Nucleus accumbens (tissue), 56 donors: ENCODE results near the gene RPEL1.

ENCODE experiments used
- DNase-seq, 56 donors: peaks; one replicate each; lab custom pipeline; 2025; lab: John Stamatoyannopoulos, UW

Gene RPEL1

DNA sequence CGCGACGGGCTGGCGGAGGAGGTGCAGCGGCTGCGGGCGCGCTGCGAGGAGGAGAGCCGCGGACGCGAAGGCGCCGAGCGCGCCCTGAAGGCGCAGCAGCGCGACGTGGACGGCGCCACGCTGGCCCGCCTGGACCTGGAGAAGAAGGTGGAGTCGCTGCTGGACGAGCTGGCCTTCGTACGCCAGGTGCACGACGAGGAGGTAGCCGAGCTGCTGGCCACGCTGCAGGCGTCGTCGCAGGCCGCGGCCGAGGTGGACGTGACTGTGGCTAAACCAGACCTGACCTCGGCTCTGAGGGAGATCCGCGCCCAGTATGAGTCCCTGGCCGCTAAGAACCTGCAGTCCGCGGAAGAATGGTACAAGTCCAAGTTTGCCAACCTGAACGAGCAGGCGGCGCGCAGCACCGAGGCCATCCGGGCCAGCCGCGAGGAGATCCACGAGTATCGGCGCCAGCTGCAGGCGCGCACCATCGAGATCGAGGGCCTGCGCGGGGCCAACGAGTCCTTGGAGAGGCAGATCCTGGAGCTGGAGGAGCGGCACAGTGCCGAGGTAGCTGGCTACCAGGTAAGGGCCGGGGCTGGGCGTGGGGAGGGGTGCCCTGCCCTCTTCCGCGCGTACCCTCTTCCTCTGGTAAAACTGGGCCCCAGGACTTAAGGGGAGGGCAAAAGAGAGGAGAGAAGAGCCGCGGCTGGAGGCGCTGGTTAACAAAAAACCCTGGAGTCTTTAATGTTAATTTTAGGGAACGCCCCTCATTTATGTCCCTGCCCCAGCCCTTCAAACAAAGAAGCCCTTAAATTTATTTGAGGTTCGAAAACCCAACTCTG lies 32.2 kb downstream of the RPEL1 start:
- peak in 5 of 56 donors; percentile 7 to 26 (median 7) for DNase-seq

DNA sequence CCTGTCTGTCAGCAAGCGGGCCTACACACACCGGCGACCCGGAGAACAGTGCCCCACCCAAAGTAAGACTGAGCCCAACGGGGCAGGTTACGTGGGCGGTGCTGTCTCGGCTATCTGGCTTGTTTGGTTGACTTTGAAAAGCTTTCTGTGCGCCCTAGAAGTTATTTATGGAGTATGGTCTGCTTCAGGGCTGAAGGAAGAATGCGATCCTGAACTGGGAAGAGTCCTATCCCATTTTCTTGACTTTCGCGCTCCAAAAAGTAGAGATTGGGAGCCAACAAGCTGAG lies 32.8 kb downstream of the RPEL1 start:
- DNase-seq, result peak in 2 of 56 donors; percentile 5 to 22

DNA sequence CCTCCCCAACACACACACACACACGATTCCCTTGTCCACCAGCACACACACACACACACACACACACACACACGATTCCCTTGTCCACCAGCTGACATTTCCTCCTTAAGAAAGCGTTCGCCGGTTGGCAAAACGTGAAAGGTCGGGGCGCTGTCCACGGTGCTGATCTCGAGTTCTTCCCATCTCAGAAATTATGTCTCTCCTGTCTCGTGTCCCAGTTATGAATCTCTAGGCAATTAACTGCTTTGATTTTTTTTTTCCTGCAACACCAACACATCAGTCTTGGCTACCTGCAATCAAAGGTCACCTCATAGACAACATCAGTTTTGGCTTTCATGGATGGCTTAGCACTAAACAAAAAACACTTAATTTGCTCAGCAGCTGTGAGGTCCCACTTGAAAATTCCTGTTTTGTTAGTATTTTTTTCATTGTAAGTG lies 33.2 kb downstream of the RPEL1 start:
- peak in 8 of 56 donors; percentile 2 to 43 (median 6) for DNase-seq

DNA sequence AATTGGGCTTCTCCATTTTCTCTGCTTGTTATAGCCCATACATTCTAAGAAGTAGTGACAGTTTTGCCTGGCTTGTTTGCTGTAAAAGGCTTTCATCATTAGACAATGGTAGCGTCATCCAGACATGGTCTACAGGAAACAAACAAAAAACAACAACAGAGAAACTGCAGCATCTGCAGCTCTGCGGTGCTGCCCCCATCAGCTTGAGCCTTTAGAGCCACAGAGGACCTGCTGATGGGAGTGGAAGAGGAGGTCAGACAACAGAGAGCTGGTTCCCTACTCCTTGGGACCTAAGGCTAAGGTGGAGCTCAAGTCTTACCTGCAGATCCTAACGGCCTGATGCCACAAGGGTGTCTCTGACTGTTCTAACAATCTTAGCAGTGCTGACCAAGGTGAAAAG lies 34.3 kb downstream of the RPEL1 start:
- peak in 1 of 56 donors; percentile 5 for DNase-seq

DNA sequence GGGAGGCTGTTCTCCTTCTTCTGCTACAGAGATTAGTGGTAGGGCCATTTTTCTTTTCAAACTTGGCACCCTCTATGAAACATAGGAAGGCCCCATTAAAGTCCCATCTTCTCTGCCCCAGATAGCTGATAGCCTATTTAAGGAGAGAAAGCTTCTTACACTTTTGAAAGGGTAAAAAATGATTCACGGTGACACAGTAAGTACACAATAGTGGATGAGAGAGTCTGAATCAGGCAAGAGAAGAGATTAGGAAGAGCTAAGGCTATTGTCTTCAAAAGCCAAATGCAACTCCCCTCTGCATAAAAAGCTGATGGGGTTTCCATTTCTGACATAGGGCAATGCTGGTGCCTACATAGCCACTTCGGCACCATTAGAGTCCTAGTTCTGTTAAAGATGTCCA lies 34.8 kb downstream of the RPEL1 start:
- no peak for DNase-seq

DNA sequence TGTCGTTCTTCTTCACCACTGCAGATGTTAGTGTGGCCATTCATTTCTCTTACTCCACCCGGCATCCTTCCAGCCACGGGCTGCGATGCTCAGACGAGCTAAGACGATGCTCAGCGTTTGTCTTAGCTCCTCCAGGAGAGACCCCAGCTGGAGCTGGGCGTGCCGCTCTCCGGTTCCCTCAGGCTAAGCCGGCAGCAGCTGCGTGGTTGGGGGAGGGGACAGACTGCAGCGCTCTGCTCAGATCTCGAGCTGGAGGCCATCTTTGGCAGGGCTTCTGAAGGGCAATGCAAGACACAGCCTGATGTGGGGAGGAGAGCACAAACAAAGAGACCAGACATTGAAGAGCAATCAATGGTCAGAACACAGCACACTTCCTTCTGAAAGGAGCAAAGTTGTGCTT lies 36.1 kb downstream of the RPEL1 start:
- DNase-seq, result peak in 29 of 56 donors; percentile 5 to 67 (median 23)

DNA sequence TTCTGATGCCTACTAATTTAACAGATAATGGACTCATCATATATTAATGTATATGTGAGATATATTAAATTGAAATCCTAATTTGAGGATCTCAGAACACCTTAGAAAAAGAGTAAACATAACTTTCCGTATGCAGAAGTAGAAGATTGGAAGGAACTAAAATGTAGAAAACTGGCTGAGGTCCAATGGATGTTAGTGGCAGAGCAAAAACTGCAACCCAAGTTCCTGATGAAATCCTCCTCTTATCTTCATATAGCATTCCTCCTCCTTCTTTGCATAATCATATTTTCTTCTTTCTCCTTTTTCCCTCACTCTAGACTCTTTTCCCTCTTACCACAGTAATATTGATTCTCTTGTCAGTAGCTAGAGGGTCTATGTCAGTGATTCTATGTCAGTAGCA lies 37.3 kb downstream of the RPEL1 start:
- DNase-seq, result no peak

DNA sequence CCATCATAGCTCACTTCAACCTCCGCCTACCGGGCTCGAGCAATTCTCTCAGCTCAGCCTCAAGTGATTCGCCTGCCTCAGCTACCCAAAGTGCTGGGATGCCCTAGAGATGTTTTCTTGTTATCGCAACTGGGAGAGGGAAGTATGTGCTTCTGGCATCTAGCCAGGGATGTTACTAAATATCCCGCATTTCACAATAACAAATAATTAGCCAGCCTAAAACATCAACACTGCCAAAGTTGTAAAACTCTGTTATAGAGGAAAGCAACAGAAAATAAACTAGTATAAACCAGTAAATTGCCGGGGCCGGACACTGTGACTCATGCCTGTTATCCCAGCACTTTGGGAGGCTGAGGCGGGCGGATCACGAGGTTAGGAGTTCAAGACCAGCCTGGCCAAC lies 38.5 kb downstream of the RPEL1 start:
- no peak for DNase-seq

DNA sequence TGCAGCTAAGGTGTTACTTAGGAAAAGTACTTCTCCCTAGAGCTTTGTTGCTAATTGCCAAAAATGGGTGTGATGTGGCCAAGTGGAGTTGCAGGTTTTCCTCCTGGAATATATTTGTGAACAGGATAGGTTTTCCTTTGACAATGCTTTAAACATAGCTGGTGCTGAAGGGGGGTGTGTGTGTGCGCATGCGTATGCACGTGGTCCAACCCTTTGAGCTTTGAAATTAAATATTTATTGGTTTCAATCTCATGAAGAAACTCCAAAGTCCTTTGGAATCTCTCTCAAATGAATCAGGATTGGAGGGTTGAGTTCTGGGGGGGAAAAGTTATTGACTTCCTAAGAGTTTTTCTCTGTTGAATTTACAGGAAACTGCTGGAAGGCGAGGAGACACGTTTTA lies 42.3 kb downstream of the RPEL1 start:
- DNase-seq, result no peak

DNA sequence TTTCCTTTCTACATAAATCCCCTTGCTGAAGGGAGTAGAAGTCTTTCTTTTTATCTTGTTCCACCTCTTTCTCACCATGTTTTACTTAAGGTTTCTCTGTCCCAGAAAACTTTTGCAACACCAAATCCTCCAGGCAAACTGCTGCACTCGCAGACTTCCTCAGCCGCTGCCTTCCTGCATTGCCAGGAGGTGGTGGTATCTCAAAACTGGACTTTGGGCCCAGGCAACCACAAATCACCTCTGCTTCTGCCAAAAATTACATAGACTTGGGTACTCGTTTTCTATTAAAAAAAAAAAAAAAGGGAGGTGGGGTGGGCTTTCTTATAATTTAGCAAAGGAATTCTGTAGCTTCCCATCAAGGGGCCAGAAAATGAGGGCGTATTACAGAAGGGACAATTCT lies 45.9 kb downstream of the RPEL1 start:
- DNase-seq, result no peak

DNA sequence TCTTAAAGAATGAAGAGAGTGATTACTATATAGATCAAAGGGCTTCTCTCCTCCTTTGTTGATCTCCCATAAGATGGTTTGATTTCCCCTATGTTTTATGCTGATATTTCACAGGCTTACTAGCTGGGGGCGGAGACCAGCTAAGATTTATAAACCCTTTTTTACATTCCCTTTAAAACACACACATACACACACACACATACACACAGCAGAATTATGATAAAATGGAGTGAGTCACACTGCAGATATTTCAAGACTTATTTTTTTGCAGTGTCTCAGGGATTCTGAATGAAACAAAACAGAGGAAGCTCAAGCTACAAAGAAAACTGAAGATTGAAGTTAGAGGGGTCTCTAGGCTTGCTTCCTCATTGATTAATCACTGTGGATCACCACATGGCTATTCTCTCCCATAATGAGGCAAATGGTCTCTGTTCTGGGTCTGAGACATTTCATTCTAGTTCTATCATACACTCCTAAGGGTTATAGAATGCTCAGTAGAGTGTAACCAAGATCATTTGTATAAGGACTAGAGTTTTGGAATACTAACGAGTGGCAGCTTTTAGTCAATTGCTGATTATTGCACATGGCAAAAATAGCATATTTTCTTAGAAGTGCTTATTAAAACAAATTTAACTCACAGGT lies 49.8 kb downstream of the RPEL1 start:
- peak in 1 of 56 donors; percentile 6 for DNase-seq
